ENCODE results near the gene METTL5.
"Not testable (repeated sequence)": the region's sequence is repeated elsewhere in the genome, so short reads cannot be mapped to it uniquely, and the experiment has no call there.

METTL5 gene

GRCh38 chr2:169828141-169828811 is 3.6 kb upstream of the METTL5 start:
- FAIRE-seq: no peak

- peak; percentile 77 for FAIRE-seq
Measured at GRCh38 chr2:169827272-169828140, 2.8 kb upstream of the METTL5 start, which contains the start of gene UBR3. Gene UBR3, plus strand, starts transcription at chr2:169827454. Its CDS starts 54 bp downstream, at chr2:169827508.

- FAIRE-seq: no peak
Measured at GRCh38 chr2:169823996-169824372, 721 bp downstream of the METTL5 start.

- no peak for FAIRE-seq
Measured at GRCh38 chr2:169822785-169823392, 1.8 kb downstream of the METTL5 start.

- FAIRE-seq: no peak
Measured at GRCh38 chr2:169822036-169822435, 2.7 kb downstream of the METTL5 start.

- peak; percentile 25 for FAIRE-seq
Measured at GRCh38 chr2:169820101-169820500, 4.6 kb downstream of the METTL5 start.

GRCh38 chr2:169819106-169819505 is 5.6 kb downstream of the METTL5 start:
- FAIRE-seq: no peak

GRCh38 chr2:169818241-169818640 is 6.5 kb downstream of the METTL5 start:
- no peak for FAIRE-seq

- not testable (repeated sequence) for FAIRE-seq
Measured at GRCh38 chr2:169817369-169817768, 7.3 kb downstream of the METTL5 start.

- not testable (repeated sequence) for FAIRE-seq
Measured at GRCh38 chr2:169816961-169817360, 7.7 kb downstream of the METTL5 start.

GRCh38 chr2:169815849-169816248 is 8.9 kb downstream of the METTL5 start:
- no peak for FAIRE-seq

- peak; percentile 53 for FAIRE-seq
Measured at GRCh38 chr2:169808221-169808620, 16.5 kb downstream of the METTL5 start.

GRCh38 chr2:169806586-169806985 is 18.1 kb downstream of the METTL5 start:
- FAIRE-seq: peak; percentile 60

- FAIRE-seq: no peak
Measured at GRCh38 chr2:169803480-169803879, 21.2 kb downstream of the METTL5 start.

- peak; percentile 95 for FAIRE-seq
Measured at GRCh38 chr2:169798718-169799592, 25.8 kb downstream of the METTL5 start, which contains the start of gene SSB. Gene SSB, plus strand, starts transcription at chr2:169798871. Its CDS starts 2,090 bp downstream, at chr2:169800961.

- no peak for FAIRE-seq
Measured at GRCh38 chr2:169798397-169798717, 26.3 kb downstream of the METTL5 start.

GRCh38 chr2:169797601-169798000 is 27.1 kb downstream of the METTL5 start:
- no peak for FAIRE-seq

GRCh38 chr2:169796441-169796840 is 28.3 kb downstream of the METTL5 start:
- FAIRE-seq: no peak

- no peak for FAIRE-seq
Measured at GRCh38 chr2:169795181-169795580, 29.5 kb downstream of the METTL5 start.

- no peak for FAIRE-seq
Measured at GRCh38 chr2:169790581-169790980, 34.1 kb downstream of the METTL5 start.

GRCh38 chr2:169782513-169782912 is 42.2 kb downstream of the METTL5 start:
- FAIRE-seq: no peak

- FAIRE-seq: peak; percentile 36
Measured at GRCh38 chr2:169781249-169782013, 43.3 kb downstream of the METTL5 start.
